Endothelial cell (in vitro differentiated cells): ENCODE data around the gene CXCR4. TPM values are rescaled to one million over a fixed set of nuclear protein-coding genes. Genes with fewer than 3 reads are reported as not detected.

Source experiments
- DNase-seq: peaks from one replicate; pipeline ENCODE4 v3.0.0; 2021; ENCODE audit warnings: low spot score
- H3K27ac Mint-ChIP-seq: one replicate; pipeline ENCODE4 v1.8.0; 2021; ENCODE audit warnings: mixed read lengths, inconsistent platforms; ENCODE audit not compliant: unreplicated experiment
- H3K27me3 Mint-ChIP-seq: one replicate; pipeline ENCODE4 v1.8.0; 2021; ENCODE audit warnings: mild to moderate bottlenecking, moderate library complexity, mixed read lengths, inconsistent platforms; ENCODE audit not compliant: unreplicated experiment
- H3K36me3 Mint-ChIP-seq: one replicate; pipeline ENCODE4 v1.8.0; 2021; ENCODE audit warnings: mild to moderate bottlenecking, low read depth, mixed read lengths, inconsistent platforms; ENCODE audit not compliant: unreplicated experiment
- H3K4me1 Mint-ChIP-seq: one replicate; pipeline ENCODE4 v1.8.0; 2021; ENCODE audit warnings: mild to moderate bottlenecking, mixed read lengths, inconsistent platforms; ENCODE audit not compliant: unreplicated experiment
- H3K4me3 Mint-ChIP-seq: one replicate; pipeline ENCODE4 v1.8.0; 2021; ENCODE audit warnings: mild to moderate bottlenecking, mixed read lengths, inconsistent platforms; ENCODE audit not compliant: unreplicated experiment
- H3K9me3 Mint-ChIP-seq: one replicate; pipeline ENCODE4 v1.8.0; 2021; ENCODE audit warnings: mixed read lengths, inconsistent platforms; ENCODE audit not compliant: unreplicated experiment
- total RNA-seq: library from RNA; stranded (reverse); fragmentation: NEBNext Ultra II Directional; extraction: Animal tissue kit (Norgen Biotek cat#: 25700); gene quantifications from one replicate; pipeline ENCODE4 v1.2.1, GENCODE V29; 2021; ENCODE audit not compliant: unreplicated experiment
- TF ChIP-seq, protein P1 (sequence below): fragments of 200-600 bp; sonication (generic); IDR thresholded peaks from one replicate; pipeline ENCODE4 v1.5.0; 2021; ENCODE audit warnings: antibody characterized with exemption; ENCODE audit not compliant: unreplicated experiment

CXCR4 gene
- total RNA-seq, 1 donor from 2014 or later, result 255 TPM

DNA sequence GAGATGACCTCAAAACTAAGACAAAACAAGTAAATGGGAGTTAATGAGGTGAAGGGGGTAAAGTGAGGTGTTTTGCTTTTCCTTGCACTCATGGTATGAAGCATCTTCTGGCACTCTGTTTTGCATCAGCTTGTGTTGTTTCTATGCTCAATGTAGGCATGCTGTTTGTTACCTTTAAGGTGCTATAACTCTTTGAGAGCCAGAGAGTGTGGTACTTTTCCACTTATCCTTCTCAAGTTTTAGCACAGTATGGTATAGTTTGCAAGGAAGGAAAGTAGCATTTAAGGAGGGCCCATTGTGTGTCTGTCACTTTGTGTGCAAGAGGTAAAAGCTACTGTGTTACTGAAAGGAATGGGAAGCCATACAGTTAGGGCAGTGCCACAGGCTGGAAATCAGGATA, 17.5 kb upstream of the CXCR4 start:
- Mint-ChIP-seq H3K27me3 (peaks cover 8% of the 10 kb centered on the region), H3K27ac (no peak overlapping the region), H3K4me1 (no peaks in the 10 kb centered on the region), H3K9me3 (no peaks in the 10 kb centered on the region), H3K4me3 (no peak overlapping the region), H3K36me3 (no peaks in the 10 kb centered on the region)
- TF ChIP-seq, protein P1, sequence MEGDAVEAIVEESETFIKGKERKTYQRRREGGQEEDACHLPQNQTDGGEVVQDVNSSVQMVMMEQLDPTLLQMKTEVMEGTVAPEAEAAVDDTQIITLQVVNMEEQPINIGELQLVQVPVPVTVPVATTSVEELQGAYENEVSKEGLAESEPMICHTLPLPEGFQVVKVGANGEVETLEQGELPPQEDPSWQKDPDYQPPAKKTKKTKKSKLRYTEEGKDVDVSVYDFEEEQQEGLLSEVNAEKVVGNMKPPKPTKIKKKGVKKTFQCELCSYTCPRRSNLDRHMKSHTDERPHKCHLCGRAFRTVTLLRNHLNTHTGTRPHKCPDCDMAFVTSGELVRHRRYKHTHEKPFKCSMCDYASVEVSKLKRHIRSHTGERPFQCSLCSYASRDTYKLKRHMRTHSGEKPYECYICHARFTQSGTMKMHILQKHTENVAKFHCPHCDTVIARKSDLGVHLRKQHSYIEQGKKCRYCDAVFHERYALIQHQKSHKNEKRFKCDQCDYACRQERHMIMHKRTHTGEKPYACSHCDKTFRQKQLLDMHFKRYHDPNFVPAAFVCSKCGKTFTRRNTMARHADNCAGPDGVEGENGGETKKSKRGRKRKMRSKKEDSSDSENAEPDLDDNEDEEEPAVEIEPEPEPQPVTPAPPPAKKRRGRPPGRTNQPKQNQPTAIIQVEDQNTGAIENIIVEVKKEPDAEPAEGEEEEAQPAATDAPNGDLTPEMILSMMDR, result no peak
- no peak for DNase-seq

DNA sequence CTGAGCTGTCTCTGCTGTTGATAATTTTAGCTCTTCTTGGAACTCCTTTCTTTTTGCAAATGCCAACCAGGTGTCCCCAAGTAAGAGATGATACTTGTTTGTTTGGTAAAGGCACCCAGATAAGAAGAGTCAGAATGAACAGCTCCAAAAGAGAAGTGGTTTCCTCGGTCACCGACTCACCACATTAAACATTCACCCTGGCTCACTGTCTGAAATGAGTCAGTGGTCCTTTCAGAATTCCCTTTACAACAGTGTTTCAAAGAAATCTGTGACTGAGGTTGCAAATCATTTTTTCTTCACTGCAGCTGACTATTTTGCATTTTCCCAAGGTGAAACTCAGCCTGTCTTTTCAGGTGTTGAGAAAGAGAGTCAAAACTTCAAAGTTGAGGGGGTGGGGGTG, 16.2 kb upstream of the CXCR4 start:
- Mint-ChIP-seq H3K4me1 (peaks cover 6% of the 10 kb centered on the region), H3K36me3 (no peaks in the 10 kb centered on the region), H3K4me3 (no peak overlapping the region), H3K9me3 (no peaks in the 10 kb centered on the region), H3K27me3 (peaks cover 13% of the 10 kb centered on the region), H3K27ac (no peak overlapping the region)
- TF ChIP-seq, protein P1, result no peak
- no peak for DNase-seq

DNA sequence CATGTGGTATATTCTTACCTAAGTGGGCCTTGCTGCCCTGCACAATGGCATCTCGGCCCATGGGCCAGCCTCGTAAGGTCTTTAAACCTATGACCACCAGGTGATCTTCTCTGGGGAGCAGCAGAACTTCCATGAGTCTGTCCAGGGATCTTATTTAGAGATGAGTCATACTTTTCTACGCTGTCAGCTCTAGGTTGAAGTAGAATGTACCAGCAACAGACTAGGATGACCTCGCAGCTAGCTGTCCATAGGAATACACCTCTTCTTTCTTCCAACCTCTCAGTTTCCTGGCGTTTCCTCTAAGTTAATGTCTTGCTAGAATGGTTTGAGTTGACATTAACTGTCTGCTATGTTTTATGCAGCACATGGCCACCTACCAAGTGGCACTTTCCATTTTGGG, 15.6 kb upstream of the CXCR4 start:
- Mint-ChIP-seq H3K9me3 (no peaks in the 10 kb centered on the region), H3K4me3 (no peak overlapping the region), H3K36me3 (no peaks in the 10 kb centered on the region), H3K4me1 (peaks cover 11% of the 10 kb centered on the region), H3K27ac (no peak overlapping the region), H3K27me3 (peaks cover 13% of the 10 kb centered on the region)
- DNase-seq, result no peak
- TF ChIP-seq, protein P1, result no peak

DNA sequence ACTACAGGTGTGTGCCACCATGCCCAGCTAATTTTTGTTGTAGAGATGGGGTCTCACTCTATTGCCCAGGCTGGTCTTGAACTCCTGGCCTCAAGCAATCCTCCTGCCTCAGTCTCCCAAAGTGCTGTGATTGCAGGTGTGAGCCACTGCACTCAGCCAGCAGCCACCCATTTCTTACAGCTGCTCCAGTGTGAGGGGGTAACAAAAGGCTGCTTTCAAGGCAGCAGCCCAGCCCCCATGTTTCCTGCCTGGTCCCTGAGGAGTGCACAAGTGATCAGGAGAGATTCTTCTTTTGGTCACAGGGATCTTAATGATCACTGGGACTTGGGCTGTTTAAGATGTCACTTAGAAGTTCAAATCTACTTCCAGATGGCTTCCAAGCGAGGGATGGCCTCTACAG, 15.2 kb upstream of the CXCR4 start:
- Mint-ChIP-seq H3K4me1 (peaks cover 11% of the 10 kb centered on the region), H3K9me3 (no peaks in the 10 kb centered on the region)

DNA sequence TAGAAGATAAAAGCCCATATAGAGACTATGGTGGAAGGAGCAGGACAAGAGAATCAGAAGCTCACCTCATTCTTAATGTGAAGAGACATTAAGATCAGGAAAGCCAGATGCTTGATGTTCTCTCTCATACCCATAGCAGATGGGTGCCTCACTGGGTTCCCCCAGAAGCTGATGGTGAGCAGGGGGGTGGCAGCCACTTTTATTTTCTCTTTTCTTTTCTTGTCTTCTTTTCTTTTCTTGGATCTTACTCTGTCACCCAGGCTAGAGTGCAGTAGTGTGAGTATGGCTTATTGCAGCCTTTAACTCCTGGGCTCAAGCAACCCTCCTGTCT, 14.8 kb upstream of the CXCR4 start:
- TF ChIP-seq, protein P1, result no peak
- H3K9me3 Mint-ChIP-seq, result no peaks in the 10 kb centered on the region
- peaks cover 10% of the 10 kb centered on the region for H3K27me3 Mint-ChIP-seq
- no peaks in the 10 kb centered on the region for H3K36me3 Mint-ChIP-seq
- H3K27ac Mint-ChIP-seq, result no peak overlapping the region
- no peak overlapping the region for H3K4me3 Mint-ChIP-seq
- DNase-seq, result no peak
- peaks cover 11% of the 10 kb centered on the region for H3K4me1 Mint-ChIP-seq

More for the DNA sequence above, 15.2 kb upstream of the CXCR4 start:
- Mint-ChIP-seq H3K36me3 (no peaks in the 10 kb centered on the region), H3K27ac (no peak overlapping the region), H3K4me3 (no peak overlapping the region), H3K27me3 (peaks cover 12% of the 10 kb centered on the region)
- TF ChIP-seq, protein P1, result no peak
- DNase-seq, result no peak
